ENCODE data around the gene SYT1.

DNA sequence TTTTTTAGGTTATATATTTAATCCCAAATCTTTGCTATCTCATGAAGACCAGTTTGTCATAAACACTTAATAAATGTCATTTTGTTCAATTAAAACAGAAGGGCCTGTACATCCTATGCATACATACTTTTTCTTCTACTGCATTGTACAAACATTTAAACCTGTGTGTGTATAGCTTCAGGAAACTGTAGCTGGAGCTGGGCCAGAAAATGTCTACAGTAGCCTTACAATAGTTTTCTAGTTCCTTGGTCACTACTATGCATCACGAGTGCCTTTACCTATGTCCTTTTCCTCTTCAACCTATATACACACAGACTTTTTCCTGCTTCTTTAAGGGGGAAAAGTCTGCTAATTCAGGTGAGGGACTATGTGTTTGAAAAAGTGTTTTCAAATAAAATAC lies 523.4 kb downstream of the SYT1 start:
- TF ChIP-seq POLR2A (IDR thresholded peaks at IDR 0.05; ENCODE audit: extremely low read depth, insufficient read length) (no peak), MYC (IDR thresholded peaks at IDR 0.05; ENCODE audit: low read depth, low read length) (no peak)
- TF ChIP-seq, protein P1, sequence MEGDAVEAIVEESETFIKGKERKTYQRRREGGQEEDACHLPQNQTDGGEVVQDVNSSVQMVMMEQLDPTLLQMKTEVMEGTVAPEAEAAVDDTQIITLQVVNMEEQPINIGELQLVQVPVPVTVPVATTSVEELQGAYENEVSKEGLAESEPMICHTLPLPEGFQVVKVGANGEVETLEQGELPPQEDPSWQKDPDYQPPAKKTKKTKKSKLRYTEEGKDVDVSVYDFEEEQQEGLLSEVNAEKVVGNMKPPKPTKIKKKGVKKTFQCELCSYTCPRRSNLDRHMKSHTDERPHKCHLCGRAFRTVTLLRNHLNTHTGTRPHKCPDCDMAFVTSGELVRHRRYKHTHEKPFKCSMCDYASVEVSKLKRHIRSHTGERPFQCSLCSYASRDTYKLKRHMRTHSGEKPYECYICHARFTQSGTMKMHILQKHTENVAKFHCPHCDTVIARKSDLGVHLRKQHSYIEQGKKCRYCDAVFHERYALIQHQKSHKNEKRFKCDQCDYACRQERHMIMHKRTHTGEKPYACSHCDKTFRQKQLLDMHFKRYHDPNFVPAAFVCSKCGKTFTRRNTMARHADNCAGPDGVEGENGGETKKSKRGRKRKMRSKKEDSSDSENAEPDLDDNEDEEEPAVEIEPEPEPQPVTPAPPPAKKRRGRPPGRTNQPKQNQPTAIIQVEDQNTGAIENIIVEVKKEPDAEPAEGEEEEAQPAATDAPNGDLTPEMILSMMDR (IDR thresholded peaks at IDR 0.05; ENCODE audit: low read depth, low read length) = no peak
